Coronary artery (tissue), 2 donors: ENCODE measurements around the gene VEZF1.
A peak's percentile ranks its signal among the peaks of the same experiment; 100 is the strongest.
"Not testable (repeated sequence)": the region's sequence is repeated elsewhere in the genome, so short reads cannot be mapped to it uniquely, and the experiment has no call there.

ENCODE experiments used
- DNase-seq: peaks from one replicate; pipeline ENCODE4 v3.0.0-alpha.2; 2017; ENCODE audit warnings: low spot score
- H3K27ac ChIP-seq, 2 donors: fragments of 200-600 bp; sonication (generic); one replicate each; pipeline ENCODE4 v1.5.1; 2016 to 2019
- H3K4me3 ChIP-seq: fragments of 200-600 bp; sonication (generic); 2 replicates; pipeline ENCODE4 v1.5.1; 2016; ENCODE audit warnings: mild to moderate bottlenecking, moderate library complexity
- CTCF ChIP-seq: fragments of 200-600 bp; sonication (generic); IDR thresholded peaks from one replicate; pipeline ENCODE4 v1.5.1; 2019; ENCODE audit warnings: antibody characterized with exemption

VEZF1 gene

GRCh38 chr17:57963149-57963511 is 24.9 kb downstream of the VEZF1 start:
- H3K4me3 ChIP-seq, result no peak overlapping the region
- DNase-seq, result no peak
- TF ChIP-seq CTCF, result no peak

GRCh38 chr17:57962279-57963148 is 25.5 kb downstream of the VEZF1 start:
- Histone ChIP-seq H3K4me3 (no peak overlapping the region), H3K27ac (no peak overlapping the region)
- DNase-seq, result peak; percentile 35
- no peak for TF ChIP-seq CTCF

More at GRCh38 chr17:57963149-57963511, 24.9 kb downstream of the VEZF1 start:
- H3K27ac ChIP-seq, result no peak overlapping the region

- no peak for TF ChIP-seq CTCF
- DNase-seq, result peak; percentile 43
- Histone ChIP-seq H3K4me3 (no peak overlapping the region), H3K27ac (no peak overlapping the region)
Measured at GRCh38 chr17:57959929-57960328, 28.1 kb downstream of the VEZF1 start.

- DNase-seq, H3K4me3 ChIP-seq: not testable (repeated sequence)
Measured at GRCh38 chr17:57958391-57958790, 29.7 kb downstream of the VEZF1 start.

GRCh38 chr17:57957886-57958285 is 30.2 kb downstream of the VEZF1 start:
- TF ChIP-seq CTCF, result no peak
- DNase-seq, result peak; percentile 60
- H3K4me3 ChIP-seq, result no peak overlapping the region
- no peak overlapping the region for H3K27ac ChIP-seq

More at GRCh38 chr17:57958391-57958790, 29.7 kb downstream of the VEZF1 start:
- not testable (repeated sequence) for H3K27ac ChIP-seq

- no peak overlapping the region for H3K4me3 ChIP-seq
- DNase-seq, result peak; percentile 58
Measured at GRCh38 chr17:57957120-57957850, 30.8 kb downstream of the VEZF1 start.

More at GRCh38 chr17:57957120-57957850, 30.8 kb downstream of the VEZF1 start:
- H3K27ac ChIP-seq, result no peak overlapping the region
- TF ChIP-seq CTCF, result no peak
